Fibroblast of peridontal ligament (primary cell): Measurements from ENCODE around the gene ZNF91.
A peak's percentile ranks its signal among the peaks of the same experiment; 100 is the strongest.
"Not testable (repeated sequence)": the region's sequence is repeated elsewhere in the genome, so short reads cannot be mapped to it uniquely, and the experiment has no call there.

Experiments
- DNase-seq: peaks from one replicate; pipeline ENCODE4 v3.0.0-alpha.2; 2010; ENCODE audit errors: extremely low read depth

The ZNF91 gene

DNA sequence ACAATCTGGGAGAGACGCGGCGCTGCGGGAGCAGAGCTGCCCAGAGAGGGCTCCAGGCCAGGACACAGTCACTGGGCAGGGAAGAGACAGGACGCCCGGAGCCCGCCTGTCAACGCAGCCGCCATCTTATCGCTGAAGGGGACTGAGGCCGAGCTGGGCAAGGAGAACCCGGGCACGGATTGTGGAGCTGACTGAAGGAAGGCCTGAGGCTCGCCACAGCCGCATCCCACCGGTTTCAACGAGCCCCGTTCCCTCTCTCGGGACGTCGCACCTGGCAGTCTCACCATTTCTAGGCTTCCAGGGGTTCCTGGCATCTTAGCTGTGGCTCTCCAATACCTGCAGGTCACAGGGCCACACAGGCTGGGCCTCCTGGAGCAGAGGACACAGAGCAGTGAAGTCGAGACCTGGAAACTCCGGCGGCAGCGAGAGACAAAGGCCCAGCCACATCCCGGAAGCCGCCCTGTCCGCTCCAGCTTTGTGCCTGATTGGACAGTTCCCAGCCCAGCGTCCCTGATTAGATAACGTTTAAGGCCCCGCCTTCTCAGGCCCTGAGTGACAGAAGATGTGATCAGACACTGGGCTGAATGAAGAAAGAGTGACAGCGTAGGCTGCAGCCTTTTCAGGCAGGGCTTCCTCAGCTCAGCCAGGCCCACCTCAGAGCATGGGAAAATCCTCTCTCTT lies at the start of gene ZNF91:
TSS of gene ZNF91 (minus strand) at position 431 of the 681 bp plus-strand sequence. CDS start at position 314, 117 bp downstream.
- peak; percentile 97 for DNase-seq

DNA sequence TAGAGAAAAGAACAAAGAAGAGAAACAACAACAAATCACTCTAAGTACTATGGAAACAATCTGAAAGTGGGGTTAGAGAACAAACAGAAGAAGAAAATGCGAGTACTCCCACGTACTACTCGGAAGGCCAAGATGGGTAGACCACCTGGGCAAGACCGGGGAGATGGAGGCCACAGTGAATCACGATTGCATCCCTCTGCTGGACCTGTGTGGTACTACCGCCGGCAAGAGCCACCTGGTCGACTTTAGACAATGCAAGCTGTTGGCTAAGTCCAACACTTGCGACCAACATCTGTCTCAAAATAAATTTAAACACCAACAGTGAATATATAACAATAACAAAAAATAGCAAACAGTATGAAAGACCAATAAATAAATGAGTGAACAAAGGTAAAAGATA lies 45.5 kb upstream of the ZNF91 start:
- DNase-seq = no peak

DNA sequence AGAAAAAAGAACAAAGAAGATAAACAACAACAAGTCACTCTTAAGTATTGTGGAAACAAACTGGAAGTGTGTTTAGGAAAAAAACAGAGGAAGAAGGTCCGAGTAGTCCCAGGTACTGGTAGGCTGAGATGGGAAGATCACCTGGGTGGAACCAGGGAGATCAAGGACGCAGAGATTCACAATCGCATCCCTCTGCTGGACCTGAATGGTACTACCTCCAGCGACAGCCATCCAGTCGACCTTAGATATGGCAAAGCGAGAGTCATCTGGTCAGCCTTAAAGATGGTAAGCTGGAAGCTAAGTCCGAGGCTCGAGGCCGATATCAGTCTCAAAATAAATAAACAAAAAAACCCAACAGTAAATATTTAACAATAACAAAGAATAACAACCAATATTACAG lies 44.9 kb upstream of the ZNF91 start:
- DNase-seq = no peak

DNA sequence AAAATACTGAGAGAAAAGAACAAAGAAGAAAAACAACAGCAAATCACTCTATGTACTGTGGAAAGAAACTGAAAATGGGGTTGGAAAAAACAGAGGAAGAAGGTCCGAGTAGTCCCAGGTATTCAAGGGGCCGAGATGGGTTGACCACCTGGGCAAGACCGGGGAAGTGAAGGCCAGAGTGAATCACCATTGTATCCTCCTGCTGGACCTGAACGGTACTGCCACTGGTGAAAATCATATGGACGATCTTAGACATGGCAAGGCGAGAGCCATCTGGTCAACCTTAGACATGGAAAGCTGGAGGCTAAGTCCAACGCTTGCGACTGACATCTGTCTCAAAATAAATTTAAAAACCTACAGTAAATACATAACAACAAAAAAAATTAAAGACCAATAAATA lies 44.4 kb upstream of the ZNF91 start:
- no peak for DNase-seq

DNA sequence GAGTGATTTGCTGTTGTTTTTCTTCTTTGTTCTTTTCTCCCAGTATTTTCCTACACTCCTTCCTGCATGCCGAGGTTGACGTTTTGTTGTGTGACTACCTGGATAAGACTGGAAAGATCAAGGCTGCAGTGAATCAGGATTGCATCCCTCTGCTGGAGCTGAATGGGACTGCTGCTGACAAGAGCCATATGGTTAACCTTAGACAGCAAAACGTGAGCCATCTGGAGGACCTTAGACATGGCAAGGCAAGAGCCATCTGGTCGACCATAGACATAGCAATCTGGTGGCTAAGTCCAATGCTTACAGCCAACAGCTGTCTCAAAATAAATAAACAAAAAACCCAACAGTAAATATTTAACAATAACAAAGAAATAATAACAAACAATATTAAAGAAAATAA lies 42.6 kb upstream of the ZNF91 start:
- no peak for DNase-seq

DNA sequence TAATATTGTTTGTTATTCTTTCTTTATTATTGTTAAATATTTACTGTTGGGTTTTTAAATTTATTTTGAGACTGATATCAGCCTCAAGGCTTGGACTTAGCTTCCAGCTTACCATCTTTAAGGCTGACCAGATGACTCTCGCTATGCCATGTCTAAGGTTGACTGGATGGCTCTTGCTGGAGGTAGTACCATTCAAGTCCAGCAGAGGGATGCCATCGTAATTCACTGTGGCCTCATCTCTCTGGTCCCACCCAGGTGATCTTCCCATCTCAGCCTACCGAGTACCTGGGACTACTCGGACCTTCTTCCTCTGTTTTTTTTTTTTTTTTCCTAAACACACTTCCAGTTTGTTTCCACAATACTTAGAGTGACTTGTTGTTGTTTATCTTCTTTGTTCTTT lies 41.7 kb upstream of the ZNF91 start:
- DNase-seq = no peak

DNA sequence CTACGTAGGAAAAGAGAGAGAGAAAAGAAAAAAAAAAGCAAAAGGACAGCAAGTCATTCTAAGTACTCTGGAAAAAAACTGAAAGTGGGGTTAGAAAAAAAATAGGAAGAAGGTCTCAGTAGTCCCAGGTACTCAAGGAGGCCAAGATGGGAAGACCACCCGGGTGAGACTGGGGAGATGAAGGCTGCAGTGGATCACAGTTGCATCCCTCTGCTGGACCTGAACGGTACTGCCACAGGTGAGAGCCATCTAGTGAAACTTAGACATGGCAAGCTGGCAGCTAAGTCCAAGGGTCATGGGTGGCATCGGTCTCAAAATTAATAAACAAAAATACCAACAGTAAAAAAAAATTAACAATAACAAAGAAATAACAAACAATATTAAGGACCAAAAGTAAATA lies 41.0 kb upstream of the ZNF91 start:
- DNase-seq = no peak

DNA sequence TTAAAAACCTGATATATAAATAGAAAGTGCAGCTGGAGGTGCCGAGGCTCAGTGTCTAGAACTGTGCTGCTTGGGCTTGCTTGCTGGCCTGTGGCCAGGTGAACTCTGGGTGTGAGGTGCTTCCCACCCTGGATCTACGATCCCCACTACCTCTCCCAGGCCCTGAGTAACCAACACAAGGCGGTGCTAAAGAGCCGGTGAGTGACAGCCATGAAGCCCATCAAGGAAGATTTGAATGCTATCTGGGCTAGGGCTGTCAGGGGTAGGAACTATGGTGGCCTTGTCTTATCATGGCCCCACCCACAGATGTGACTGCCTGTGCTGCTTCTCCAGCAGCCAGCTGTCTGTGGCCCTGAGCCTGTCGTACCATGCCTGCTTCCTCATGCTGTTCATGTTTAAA lies 25.6 kb upstream of the ZNF91 start:
- no peak for DNase-seq

DNA sequence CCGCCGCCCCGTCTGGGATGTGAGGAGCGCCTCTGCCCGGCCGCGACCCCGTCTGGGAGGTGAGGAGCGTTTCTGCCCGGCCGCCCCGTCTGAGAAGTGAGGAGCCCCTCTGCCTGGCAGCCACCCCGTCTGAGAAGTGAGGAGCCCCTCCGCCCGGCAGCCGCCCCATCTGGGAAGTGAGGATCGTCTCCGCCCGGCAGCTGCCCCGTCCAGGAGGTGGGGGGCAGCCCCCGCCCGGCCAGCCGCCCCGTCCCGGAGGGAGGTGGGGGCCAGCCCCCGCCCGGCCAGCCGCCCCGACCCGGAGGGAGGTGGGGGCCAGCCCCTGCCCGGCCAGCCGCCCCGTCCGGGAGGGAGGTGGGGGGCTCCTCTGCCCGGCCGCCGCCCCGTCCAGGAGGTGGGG lies 24.0 kb upstream of the ZNF91 start:
- not testable (repeated sequence) for DNase-seq

DNA sequence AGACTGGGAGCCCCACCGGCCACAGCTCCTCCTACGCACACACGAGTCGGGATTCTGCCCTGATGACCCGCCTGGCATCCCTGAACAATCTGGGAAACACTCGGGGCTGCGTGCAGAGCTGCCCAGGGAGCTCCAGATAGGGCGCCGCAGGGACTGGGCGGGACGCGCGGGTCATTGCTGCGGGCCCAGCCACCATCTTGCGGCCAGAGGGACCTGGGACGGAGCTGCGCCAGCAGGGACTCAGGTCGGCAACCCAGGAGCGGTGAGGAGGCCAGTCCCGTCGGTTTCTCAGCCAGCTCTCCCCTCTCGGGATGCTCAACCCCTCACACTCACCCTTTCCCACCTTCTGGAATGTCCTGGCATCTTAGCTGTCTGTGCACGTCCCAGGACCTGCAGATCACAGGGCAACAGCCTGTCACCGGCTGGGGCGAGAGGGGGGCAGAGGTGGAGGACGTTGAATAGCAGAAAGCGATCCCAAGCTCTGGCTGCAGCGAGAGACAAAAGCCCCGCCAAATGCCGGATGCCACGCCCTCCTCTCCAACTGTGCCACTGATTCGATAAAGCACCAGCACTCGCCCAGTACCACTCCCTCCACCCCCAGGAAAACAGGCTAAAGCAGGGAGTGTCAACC lies 20.4 kb upstream of the ZNF91 start:
- no peak for DNase-seq

DNA sequence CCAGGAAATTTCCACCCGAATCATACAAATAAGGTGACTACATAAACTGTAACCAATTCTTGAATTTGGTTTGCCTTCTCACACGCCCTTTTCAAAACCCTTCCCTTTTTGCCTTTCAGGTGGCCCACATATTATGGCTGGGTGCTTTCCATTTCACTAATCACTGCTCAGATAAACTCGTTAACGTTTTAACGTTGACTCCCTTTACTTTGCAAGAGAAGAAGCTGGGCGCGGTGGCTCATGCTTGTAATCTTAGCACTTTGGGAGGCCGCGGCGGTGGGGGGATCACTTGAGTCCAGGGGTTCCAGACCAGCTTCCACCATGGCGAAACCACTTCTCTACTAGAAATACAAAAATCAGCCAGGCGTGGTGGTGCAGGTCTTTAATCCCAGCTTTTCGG lies 19.8 kb upstream of the ZNF91 start:
- DNase-seq = no peak

DNA sequence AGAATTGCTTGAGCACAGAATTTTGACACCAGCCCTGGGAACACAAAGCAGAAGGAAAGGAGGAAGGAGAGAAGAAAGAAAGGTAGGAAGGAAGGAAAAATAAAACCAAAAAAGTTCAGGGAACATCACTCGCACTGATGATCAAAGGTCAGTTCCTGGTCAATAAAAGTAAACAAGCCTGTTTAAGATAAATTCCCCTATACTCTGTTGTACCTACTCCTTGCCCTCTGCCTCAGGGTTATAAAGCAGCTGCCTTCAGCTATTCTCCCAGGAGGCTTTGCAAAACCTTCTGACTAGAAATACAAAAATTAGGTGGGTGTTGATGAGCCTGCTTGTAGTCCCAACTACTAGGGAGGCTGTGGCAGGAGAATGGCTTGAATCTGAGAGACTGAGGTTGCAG lies 14.9 kb upstream of the ZNF91 start:
- DNase-seq = no peak

DNA sequence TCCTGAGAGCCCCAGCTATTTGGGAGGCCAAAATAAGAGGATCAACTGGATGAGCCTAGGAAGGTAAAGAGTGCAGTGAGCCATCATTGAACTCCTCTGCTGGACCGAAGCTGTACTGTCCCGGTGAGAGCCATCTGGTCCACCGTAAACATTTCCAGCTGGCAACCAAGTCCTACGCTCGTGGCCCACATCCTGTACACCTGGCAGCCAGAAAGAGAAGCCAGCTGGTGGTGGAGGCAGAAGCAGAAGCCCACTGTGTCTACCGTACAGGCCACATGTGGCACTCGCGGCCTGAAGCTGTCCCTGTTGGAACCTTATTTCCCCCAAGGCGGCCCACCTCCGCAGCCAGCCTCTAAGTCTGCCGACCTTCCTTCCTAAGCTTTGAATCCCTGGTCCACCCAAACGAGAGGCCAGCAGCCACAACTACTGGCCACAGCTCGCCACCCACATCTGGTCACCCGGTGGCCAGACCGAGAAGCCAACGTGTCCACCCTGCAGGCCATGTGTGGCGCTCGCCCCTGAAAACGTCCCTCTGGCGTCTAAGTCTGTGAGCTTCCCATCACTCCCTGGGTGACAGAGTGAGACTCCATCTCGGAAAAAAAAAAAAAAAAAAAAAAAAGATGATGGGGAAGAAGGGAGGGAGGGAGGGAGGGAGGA lies 14.2 kb upstream of the ZNF91 start:
- no peak for DNase-seq

DNA sequence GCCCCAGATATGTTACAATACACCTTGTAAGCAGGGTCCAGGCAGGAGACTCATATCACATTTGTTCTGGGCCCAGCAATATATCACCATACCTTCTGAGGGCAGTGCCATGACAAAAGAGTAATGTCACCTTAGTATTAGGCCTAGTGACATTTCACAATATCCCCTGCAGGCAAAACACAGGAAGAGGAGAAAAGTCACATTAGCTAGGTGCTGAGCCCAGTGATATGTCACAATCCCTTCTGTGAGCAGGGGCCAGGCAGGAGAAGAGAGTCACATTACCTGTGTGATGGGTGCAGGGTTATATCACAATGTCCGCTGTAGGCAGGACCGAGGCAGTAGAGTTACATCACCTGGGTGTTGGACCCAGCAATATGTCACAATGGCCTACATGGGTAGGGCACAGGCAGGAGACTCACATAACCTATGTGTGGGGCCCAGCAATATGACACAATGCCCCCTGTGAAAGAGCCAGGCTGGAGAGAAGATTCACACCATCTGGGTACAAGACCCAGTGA lies 12.4 kb upstream of the ZNF91 start:
- no peak for DNase-seq

DNA sequence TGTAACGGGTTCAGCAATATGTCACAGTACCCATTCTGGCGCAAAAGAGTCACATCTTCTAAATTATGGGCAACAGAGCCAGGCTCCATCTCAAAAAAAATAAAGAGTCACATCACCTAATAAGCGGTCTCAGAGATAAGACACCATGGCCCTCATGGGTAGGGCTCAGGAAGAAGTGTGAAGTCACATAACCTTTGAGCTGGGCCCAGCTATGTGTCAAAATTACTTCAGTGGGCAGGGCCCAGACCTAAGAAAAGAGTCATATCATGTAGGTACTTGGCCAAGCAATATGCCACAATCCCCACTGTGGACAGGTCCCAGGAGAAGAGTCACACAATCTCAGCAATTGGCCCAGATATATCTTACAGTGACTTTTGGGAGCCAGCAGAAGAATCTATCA lies 11.4 kb upstream of the ZNF91 start:
- no peak for DNase-seq

DNA sequence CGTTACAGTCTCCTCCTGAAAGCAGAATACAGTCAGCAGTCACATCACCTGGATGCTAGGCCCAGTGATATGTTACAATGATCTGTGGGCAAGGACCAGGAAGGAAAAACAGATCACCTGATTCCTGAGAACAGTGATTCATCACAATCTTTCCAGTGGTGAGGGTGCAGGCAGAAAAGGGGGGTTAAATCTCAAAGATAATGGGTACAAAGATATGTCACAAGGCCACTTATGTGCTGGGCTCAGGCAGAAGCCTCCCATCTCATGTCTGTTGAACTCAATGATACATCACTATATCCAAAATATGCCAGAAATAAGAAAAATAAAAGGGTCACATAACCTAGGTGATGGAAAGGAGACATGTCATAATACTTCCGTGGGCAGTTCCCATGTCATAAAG lies 10.8 kb upstream of the ZNF91 start:
- DNase-seq = no peak

DNA sequence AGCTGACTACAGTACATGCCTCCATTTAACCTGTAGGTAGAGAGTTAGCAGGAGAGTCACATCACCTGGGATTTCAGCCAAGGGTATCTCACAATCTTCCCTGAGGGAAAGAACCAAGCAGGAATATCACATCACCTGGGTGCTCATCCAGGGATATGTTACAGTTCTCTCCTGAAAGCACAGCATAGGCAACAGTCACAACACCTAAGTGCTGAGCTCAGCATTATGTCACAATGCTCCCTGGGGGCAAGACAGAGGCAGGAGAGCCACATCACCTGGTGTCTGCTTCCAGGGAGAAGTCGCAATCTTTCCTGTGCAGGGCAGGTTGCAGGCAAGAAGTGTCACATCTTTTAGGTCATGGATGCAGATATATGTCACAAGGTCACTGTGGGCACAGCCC lies 9.4 kb upstream of the ZNF91 start:
- no peak for DNase-seq

DNA sequence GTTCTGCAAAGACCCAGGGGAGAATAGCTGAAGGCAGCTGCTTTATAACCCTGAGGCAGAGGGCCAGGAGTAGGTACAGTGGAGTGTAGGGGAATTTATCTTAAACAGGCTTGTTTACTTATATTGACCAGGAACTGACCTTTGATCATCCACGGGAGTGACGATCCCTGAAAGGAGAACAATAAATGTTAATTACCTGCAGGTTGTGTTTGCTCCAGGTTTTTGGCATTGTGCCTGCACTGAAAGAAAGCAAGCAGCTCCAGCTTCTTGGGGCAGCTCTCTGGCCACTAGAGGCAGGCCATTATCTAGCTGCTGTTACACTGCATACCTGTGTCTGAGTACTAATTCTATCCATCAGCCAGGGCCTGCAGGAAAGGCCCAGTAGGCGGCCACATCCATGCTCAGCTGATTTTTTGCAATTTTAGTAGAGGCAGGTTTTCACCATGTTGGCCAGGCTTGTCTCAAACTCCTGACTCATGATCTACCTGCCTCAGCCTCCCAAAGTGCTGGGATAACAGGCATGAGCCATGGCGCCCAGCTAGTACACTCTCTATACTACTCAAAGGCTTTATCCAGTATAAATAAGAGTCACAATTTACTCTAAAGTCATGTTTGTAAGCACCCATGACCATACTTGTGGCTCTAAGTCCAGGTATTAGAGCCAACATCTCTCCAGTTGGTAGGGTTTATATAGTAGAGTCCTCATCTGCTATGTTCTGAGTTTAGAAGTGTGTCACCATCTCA lies 8.5 kb upstream of the ZNF91 start:
- no peak for DNase-seq

DNA sequence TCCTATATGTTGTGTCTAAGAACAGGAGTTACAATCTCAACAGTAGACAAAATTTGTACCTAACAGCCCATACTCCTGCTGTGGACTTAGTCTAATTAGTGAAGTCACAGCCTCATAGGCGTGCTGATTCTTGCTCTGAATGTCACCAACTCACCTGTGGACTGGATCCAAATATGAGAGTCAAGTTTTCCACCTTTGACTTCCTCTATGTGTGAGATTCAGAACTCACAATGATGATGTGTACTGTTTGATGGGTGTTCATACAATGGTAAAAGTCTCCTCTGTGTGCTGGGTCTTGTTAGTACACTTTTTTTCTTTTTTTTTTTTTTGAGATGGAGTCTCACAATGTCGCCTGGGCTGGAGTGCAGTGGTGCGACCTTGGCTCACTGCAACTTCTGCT lies 7.8 kb upstream of the ZNF91 start:
- no peak for DNase-seq

DNA sequence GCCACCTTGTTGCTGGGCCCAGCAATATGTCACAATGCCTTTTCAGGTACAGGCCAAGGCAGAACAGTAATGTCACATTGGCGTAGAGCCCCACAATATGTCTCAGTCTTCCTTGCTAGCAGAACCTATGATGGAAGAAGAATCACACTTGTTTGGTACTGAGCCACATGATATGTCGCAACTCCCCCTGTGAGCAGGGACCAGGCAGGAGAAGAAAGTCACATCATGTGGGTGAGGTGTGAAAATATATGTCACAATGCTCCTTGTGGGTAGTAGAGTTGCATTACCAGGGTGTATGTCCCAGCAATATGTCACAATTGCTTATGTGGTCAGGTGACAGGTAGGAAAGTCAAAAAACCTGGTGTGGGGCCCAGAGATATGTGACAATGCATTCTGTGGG lies 7.1 kb upstream of the ZNF91 start:
- DNase-seq = no peak

DNA sequence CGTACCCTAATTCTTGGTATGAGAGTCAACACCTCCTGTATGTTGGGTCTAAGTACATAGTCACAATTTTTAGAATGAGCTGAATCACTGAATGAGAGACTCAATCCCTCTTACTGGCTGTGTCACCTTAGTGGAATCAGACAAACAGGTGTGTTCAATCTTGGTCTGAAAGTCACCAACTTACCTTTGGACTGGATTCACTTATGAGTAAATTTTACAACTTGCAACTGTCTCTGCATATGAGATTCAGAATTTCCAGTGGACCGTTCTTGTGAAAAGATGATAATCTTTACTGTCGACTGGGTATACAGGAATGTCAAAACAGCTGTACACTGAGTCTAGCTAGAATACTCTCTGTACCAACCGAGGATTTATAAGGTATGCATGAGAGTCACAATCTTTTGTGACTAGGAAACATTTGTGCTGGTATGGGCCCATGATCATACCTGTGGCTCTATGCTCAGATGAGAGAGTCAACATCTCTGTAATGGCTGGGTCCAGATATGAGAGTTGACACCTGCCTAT lies 5.9 kb upstream of the ZNF91 start:
- no peak for DNase-seq

DNA sequence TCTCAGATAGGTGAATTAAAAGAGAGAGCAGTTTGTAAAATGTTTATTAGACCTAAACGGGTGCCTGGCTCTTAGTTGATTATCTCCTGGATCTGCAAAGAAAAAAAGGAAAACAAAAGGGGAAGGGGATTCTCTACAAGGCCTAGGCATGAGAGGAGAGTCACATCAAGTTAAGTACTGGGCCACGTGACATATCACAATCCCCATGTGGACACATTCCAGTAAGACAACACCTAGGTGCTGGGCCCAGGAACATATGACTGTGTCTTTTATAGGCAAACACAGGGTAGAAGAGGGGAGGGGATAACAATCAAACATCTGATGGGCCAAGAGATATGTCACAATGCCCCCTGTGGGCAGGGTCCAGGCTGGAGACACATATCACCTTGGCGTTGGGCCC lies 4.2 kb upstream of the ZNF91 start:
- no peak for DNase-seq
